ENCODE measurements around the gene MTUS2. TPM values are rescaled to one million over a fixed set of nuclear protein-coding genes. Genes with fewer than 3 reads are reported as not detected.

Gene MTUS2
- total RNA-seq, 6 donors from 2014 or later = 0.11 to 1.6 (median 0.20) TPM; not detected in 1

- no peaks in the 10 kb centered on the region for H3K4me1 ChIP-seq
- 75 to 87% methylated on average over 8 of the region's 8 CpGs for WGBS, 2 donors
- no peak for DNase-seq
- no peaks in the 10 kb centered on the region for H3K27me3 ChIP-seq
- TF ChIP-seq CTCF (IDR thresholded peaks at IDR 0.05) (no peak), POLR2A (IDR thresholded peaks at IDR 0.05) (no peak), POLR2AphosphoS5 (IDR thresholded peaks at IDR 0.05) (no peak), EP300 (IDR thresholded peaks at IDR 0.05) (no peak)
- no peak overlapping the region for H3K4me3 ChIP-seq
- H3K27ac ChIP-seq = no peak overlapping the region
- H3K9me3 ChIP-seq = no peaks in the 10 kb centered on the region
- ATAC-seq (ENCODE audit: low FRiP score in 2 of 2) = no peak
- no peaks in the 10 kb centered on the region for H3K36me3 ChIP-seq
Observed at GRCh38 chr13:29405401-29405800, 585.3 kb downstream of the MTUS2 start.

- Histone ChIP-seq H3K27me3 (no peaks in the 10 kb centered on the region), H3K4me3 (no peak overlapping the region), H3K36me3 (no peaks in the 10 kb centered on the region), H3K9me3 (peaks cover 0 to 3% (median 0%) of the 10 kb centered on the region in 4 donors), H3K4me1 (no peaks in the 10 kb centered on the region), H3K27ac (no peak overlapping the region)
- no peak for TF ChIP-seq POLR2A (IDR thresholded peaks at IDR 0.05)
- TF ChIP-seq CTCF (IDR thresholded peaks at IDR 0.05) = no peak
- no peak for TF ChIP-seq EP300 (IDR thresholded peaks at IDR 0.05)
- no peak for TF ChIP-seq POLR2AphosphoS5 (IDR thresholded peaks at IDR 0.05)
- DNase-seq (no peak), ATAC-seq (ENCODE audit: low FRiP score in 2 of 2) (no peak)
- WGBS, 2 donors = 75 to 93% methylated on average over 2 of the region's 2 CpGs
Observed at GRCh38 chr13:29411481-29411880, 591.3 kb downstream of the MTUS2 start.

GRCh38 chr13:29418026-29418425 is 597.9 kb downstream of the MTUS2 start:
- Histone ChIP-seq H3K27me3 (no peaks in the 10 kb centered on the region), H3K4me1 (no peaks in the 10 kb centered on the region), H3K36me3 (no peaks in the 10 kb centered on the region), H3K4me3 (no peak overlapping the region), H3K27ac (no peak overlapping the region), H3K9me3 (no peaks in the 10 kb centered on the region)
- ATAC-seq (ENCODE audit: low FRiP score in 2 of 2) = no peak
- no peak for DNase-seq
- TF ChIP-seq EP300 (IDR thresholded peaks at IDR 0.05) (no peak), CTCF (IDR thresholded peaks at IDR 0.05) (no peak), POLR2AphosphoS5 (IDR thresholded peaks at IDR 0.05) (no peak), POLR2A (IDR thresholded peaks at IDR 0.05) (no peak)
- 72 to 77% methylated on average over 3 of the region's 3 CpGs for WGBS, 2 donors

- TF ChIP-seq POLR2AphosphoS5 (IDR thresholded peaks at IDR 0.05) (no peak), EP300 (IDR thresholded peaks at IDR 0.05) (no peak), POLR2A (IDR thresholded peaks at IDR 0.05) (no peak), CTCF (IDR thresholded peaks at IDR 0.05) (no peak)
- ATAC-seq (ENCODE audit: low FRiP score in 2 of 2) = no peak
- no peaks in the 10 kb centered on the region for H3K4me1 ChIP-seq
- H3K36me3 ChIP-seq = no peaks in the 10 kb centered on the region
- H3K9me3 ChIP-seq = no peaks in the 10 kb centered on the region
- H3K4me3 ChIP-seq = no peak overlapping the region
- no peaks in the 10 kb centered on the region for H3K27me3 ChIP-seq
- H3K27ac ChIP-seq = no peak overlapping the region
- DNase-seq = no peak
- 75% methylated on average over 3 of the region's 3 CpGs for WGBS, 2 donors
Observed at GRCh38 chr13:29421118-29421517, 601.0 kb downstream of the MTUS2 start.

- no peak for TF ChIP-seq CTCF (IDR thresholded peaks at IDR 0.05)
- TF ChIP-seq POLR2AphosphoS5 (IDR thresholded peaks at IDR 0.05) = no peak
- TF ChIP-seq EP300 (IDR thresholded peaks at IDR 0.05) = no peak
- no peak for TF ChIP-seq POLR2A (IDR thresholded peaks at IDR 0.05)
- ATAC-seq (ENCODE audit: low FRiP score in 2 of 2) = no peak
- H3K9me3 ChIP-seq = no peaks in the 10 kb centered on the region
- no peak for DNase-seq
- WGBS, 2 donors = 87% methylated on average over 5 of the region's 5 CpGs
- H3K27ac ChIP-seq = no peak overlapping the region
- H3K36me3 ChIP-seq = no peaks in the 10 kb centered on the region
- H3K27me3 ChIP-seq = no peaks in the 10 kb centered on the region
- H3K4me3 ChIP-seq = no peak overlapping the region
- H3K4me1 ChIP-seq = no peaks in the 10 kb centered on the region
Observed at GRCh38 chr13:29422015-29422414, 601.9 kb downstream of the MTUS2 start.
